ENCODE data around the gene MSI2.

Gene MSI2

DNA sequence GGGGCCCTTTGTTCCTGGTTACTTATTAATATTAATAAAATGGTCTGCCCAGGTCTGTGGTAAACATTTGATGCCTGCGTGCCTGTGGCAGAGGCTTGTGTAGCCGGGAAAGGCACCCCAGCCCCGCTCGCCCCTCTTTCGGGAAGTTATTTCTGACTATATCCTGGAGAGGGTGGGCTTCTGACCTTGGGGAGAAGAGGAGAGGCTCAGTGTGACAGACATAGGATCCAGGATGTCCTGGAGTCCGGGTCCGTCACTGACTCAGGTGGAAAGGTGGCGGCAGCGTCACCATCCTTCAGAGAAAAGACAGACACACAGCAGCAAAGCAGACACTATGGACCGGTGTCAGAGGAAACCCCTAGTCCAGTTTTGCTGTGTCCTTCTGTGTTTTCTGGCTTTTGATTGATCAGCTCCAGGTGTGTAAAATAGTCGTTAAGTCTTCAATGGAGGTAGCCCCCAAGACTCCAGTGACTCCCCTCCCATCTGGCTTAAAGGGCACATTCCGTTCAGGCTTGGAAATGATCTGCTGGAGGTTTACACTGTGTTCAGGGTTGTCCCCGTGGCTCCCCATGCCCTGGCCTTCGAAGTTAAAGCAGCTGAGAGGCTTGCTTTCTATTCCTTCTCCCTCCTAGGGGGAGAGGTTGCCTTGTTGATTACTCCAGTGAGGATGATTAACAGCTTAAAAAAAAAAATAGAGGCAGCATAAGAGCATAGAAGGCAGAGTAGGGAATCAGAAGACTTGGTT is 407.2 kb downstream of the MSI2 start:
- no peak for DNase-seq (ENCODE audit: low read depth in 2 of 2)

DNA sequence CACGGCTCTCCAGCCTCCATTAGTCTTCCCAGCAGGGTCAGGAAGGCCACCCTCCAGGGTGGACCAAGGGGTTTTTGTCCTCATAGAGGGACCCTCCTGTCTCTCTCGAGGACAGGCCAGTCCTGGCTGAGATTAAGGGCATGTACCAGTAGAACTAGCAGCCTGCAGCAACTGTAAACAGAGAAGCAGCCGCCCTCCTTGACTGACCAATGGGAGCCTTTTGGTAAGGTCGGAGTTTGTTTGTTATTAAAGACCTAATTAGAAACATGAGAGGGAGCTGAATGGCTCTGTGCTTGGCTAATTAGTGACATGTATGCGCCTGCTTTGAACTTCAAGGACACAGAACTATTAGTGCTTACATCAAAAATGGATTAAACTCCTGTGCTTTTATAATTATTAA is 408.8 kb downstream of the MSI2 start:
- no peak for DNase-seq (ENCODE audit: low read depth in 2 of 2)

DNA sequence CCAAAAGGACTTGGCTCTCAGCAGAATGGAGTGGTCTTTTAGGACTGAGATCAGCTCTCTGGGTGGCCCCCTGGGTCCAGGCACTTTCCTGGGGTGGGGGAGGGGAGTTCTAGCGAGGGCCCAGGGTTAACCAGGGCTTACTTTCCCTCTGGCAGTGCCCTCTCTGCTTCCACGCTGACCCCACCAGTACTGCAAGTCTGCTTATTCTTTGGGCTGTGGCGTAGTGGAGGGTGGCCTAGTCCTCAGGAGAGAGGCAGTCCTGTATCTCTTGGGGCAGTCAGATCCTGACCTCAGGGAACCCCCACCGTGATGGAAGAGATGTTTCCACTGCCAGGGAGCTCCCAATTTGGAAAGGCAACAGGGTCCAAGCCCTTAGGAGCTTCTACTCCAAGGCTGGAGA is 409.4 kb downstream of the MSI2 start:
- DNase-seq (ENCODE audit: low read depth in 2 of 2), result no peak

DNA sequence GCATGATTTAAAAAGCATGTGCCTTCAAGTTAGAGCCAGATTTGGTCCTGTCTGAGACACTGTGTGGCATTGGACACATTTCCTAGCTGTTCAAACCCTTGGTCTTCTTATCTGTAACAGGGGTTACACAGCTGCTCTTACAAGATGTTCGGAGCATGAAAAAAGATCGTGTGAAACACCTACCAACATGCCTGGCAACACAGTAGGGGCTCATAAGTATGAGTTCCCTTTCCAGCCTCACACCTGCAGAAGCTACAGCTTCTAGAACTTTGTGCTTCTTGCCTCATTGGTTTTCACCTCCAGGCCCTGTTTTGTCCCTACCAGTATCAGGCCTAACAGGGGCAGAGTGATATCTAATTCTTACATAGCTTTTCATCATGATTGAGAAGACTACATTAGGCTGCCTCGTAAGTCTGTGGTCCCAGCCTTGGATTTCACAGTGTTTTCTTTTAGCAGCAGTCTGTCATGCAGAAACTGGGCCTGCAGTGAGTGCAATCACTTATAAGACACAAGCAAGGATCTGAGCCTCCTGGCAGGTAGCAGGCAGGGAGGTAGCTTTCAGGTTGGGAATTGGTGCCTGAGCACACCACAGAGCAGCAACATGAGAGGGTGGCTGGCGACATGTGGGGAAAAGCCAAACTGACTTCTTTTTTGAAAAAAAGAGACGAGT is 410.0 kb downstream of the MSI2 start:
- DNase-seq (ENCODE audit: low read depth in 2 of 2), result no peak

DNA sequence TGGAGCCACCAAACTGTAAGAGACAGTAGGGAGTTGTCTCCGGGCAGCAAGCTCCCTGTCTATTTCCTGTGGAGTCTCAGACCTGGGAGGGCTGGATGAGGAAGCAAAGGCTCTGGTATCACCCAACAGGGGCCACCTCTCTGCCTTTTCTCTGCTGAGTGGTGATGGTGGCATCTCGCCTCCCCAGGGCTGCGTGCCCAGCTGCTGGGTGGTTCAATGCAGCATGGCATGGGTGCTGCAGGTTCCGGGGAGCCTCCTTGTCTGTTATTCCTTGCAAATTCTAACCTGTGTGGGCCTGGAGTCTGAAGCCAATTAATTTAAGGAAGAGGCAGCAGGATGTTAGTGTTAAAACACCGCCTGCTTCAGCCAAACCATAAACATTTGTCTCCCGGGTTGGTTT is 410.6 kb downstream of the MSI2 start:
- DNase-seq (ENCODE audit: low read depth in 2 of 2), result no peak

DNA sequence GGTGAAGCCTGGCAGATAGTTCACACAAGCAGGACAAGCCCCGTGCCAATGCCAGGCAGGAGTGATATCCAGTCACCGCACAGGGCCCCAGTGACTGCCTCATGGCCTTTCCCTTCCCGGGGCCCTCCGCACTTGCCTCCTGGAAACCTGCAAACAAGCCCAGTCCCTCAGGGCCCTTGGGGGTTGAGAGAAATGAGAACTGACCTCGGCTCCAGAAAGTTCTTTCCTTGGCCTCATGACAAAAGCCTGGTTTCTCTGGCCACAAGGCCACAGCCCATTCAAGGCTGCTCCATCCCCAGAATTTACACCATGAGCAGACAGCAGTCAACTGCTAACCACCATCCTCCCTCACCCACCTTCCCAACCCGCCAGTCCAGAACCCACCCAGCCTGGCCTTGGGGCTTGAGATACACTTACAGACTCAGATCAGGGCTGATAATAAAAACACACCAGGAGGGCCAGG is 411.2 kb downstream of the MSI2 start:
- DNase-seq (ENCODE audit: low read depth in 2 of 2), result no peak

DNA sequence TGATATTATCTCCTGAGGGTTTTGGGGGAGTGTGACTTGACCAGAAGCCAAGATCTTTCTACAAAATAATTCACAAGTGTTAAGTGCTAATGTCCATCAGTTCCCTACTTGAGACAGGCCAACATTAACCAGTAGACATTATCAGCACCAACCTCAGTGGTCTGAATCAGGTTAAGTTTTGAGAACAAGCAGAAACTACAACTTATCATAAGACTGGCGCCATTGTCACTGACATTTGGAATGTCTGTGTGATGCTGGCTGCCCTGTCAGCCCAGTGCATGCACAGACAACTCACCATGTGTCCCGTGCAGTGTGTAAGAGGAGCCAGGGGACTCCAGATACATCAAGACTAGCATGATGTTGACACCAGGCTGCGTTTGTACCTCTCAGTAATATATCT is 412.0 kb downstream of the MSI2 start:
- DNase-seq (ENCODE audit: low read depth in 2 of 2), result no peak

DNA sequence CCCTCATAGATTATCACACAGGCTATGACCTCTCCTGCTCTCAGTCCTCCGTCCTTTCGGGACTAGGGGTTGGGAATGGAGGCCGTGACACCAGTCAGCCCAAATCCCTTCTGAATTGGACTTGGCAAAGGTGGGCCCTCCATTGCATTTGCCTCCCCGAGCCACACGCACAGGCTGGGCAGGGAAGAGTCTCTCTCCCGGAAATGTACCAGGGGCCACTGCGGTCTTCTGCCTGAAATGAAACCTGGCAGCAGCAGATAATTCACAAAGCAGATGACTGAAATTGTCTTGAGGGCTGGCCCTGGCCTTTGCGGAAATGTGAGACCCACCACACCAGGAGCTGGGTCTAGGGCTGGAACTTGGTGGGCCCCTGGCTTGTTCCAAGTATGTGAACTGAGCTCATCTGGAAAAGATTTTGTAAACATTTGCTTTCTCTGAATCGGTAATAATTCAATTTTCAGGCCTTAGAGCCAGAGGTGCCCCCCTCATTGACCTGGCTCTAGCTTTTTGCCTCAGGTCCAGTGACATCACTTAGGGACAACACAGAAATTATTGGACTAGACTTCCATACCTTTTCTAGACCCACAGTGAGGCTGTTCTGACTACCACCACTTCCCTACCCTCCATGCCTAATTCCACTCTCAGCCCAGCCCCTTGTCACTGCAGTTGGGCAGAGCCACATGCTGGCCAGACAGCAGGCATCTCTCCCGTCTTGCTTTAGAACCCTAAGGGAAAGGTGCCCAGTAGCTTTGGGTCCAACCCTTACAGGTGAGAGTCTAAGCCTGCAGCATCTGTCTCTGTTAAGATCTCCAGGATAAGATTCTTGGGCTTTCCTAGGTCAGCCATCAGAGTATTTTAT is 413.6 kb downstream of the MSI2 start:
- no peak for DNase-seq (ENCODE audit: low read depth in 2 of 2)

DNA sequence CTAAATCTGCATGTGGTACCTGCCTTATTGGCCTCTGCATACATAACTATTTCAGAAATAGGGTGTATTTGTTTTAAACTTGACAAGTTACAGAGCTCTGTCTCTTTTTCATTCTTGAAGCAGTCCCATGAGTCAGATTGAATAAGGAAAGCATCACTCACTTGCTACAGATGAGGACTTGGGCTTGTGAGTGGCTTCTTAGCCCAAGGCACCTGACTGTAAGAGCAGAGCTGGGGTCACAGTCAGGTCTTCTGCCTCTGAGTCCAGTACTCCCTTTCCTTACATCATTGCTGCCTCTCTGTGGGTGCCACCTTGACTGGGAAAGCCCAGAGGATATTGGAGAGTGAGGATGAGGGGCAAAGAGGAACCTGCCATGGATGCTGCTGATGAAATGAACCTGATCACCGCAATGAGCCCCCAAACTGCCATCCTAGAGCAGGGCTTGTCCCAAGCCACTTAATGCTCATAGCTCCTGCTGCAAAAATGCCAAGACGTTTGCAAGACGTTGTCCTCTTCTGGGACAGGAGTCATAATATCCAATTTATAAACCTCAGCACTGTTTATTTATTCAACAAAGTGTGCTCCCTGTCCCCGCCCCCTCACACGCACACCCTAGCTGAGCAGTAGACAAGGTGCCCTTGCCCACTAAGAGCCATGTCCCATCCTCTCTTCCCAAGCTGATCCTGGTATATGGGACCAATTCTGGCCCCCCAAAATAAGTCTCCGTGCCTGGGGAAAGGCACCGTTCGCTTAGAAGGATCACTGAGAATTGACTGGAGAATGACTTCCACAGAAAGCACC is 414.6 kb downstream of the MSI2 start:
- no peak for DNase-seq (ENCODE audit: low read depth in 2 of 2)

DNA sequence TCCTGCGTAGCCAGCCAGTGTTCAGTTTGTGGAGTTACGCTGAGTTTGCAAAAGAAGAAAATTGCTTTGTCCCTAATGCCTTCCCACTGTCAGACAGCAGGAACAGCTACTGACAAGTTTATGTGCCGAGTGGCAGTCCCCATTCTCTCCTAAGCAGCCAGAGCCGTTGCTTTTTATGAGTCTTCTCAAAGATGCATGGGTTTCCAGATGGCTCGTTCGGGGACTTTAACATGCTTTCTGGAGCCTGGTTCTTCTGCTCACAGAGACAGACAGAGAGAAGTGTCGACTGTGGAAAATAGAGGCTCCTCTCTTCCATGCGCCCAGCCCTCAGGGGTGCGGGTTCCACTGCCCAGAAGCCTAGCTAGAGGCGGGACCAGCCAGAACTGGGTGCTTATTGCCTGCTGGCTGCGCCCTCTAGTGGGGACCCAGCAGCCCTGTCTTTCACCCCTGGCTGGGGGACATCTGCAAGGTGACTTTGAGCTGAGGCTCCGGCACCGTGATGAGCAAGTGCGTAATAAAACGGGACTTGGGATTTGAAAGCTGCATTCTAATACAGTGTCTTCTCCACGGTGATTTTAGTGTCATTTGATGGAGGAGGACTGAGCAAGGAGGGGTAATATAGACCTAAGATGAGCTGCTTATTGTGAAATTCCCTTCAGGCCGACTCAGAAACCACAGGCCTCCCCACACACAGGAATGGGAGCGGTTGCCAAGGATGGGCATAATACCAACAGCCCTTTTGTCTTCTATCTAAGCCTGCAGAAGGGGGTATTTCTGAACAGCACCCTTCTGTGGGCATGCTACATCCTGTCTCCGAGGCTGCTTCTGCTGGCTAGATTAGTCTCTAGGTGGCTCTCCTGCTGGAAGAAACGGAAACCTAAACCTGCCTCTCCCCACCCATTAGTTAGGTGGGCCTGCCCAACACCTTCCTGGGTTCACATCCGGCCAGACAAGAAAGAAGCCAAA is 415.6 kb downstream of the MSI2 start:
- peak; percentile 38 to 53 for DNase-seq (ENCODE audit: low read depth in 2 of 2)

DNA sequence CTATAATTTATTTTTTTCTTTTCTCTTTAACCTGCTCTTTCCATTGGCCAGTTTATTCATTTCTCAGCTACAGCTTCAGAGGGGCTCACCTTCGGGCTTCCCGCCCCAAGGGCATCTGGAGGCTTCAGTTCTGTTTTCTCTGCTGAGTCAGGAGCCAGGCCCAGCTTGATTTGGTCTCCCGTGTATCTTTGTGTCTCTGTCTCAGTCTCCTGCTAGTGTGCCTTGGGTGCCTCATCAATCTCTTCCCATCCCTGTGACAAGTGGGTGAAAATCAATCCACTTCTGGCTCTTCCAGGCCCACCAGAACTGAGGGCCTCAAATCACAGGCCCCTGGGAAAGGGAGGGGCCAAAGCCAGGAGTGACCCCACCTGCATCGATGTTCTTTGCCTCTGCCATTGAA is 416.6 kb downstream of the MSI2 start:
- no peak for DNase-seq (ENCODE audit: low read depth in 2 of 2)

DNA sequence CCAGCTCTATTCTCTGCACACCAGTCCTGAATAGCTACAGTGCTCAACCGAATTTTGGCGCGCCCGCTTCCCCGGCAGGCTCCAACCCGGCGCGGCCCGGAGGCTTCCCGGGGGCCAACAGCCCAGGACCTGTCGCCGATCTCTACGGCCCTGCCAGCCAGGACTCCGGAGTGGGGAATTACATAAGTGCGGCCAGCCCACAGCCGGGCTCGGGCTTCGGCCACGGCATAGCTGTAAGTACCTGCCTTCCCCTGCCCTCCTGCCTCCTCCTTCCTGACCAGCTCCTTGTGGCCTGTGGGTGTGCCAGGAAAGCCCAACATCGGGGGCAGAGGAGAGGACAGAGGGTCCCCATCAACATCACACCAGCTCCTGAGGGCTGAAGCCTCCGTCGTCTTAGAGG is 418.6 kb downstream of the MSI2 start:
- DNase-seq (ENCODE audit: low read depth in 2 of 2), result no peak

DNA sequence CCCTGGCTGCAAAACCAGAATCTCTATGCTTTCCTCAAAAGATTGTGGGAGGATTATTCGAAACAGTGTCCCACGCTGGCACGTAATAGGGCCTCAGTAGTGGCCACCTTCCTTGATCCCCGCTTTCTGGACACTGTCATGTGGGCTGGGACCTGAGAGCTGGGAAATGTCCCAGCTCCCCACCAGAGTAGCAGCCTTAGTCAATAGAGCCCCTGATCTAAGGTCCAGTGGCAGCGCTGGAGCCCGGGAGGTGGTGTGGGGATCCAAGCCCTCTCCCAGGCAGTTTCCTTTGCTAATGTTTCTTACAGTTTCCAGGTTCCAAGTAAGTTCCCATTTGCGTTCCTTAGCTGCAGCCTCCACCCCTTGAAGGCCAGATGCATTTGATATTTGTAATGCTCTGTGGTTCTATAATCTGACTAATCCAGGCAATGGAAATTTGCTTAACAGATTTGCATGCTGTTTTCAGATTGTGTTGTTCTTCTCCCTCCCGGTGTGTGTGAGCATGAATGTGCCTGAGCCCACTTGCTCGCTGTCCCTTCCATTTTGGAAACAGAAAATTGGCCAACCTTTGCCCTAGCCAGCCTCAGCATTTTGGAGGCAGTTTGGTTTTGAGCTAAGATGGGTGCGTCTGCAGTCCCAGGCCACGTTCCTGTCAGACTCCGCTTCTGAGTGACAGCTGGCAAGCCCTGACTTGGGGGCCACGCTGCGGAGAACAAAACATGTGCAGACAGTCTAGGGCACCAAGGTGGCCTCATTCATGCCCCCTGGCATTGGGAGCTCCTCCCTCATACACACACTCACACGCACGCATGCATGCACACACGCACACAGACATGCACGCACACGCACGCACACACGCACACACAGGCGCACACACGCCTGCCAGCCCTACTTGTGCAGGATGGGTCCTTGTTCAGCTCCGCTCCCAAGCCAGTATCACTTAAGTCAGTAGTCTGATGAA is 419.4 kb downstream of the MSI2 start:
- DNase-seq (ENCODE audit: low read depth in 2 of 2), result no peak

DNA sequence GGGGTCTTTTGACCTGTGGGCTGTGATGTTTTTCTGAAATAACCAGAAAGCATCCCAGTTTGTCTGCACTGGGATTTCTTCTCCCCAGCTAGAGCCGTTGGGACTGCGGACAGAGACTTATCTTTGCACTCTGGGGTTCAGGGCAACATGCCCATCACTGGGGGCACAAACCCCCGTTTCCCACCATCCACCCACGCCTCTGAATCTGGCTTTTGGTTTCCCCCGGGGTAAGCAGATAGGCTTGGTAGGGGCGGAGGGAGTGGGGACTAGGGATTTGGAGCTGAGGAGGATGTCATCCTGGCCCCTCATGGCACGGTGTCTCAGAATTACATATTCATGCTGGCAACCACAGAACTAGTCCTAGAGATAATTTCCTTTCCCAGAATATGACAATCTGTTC is 420.2 kb downstream of the MSI2 start:
- no peak for DNase-seq (ENCODE audit: low read depth in 2 of 2)

DNA sequence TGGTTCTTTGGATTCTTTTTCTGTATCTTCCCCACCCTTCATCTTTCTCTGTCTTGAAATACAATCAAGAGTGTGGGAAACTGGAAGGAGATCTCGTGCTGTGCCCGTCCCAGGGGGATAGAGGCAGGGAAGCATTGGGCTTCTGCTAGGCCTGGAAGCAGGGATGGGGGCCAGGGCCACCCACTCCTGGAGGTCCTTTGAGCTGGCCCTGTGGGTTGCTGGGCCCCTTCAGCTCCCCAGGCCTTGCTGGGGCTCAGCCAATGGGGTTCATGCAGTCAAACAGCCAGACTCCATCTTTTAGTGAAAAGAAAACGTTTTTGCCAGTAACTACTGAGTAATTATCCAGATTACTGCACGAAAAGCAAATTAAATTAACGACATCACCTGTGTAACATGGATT is 421.0 kb downstream of the MSI2 start:
- no peak for DNase-seq (ENCODE audit: low read depth in 2 of 2)

DNA sequence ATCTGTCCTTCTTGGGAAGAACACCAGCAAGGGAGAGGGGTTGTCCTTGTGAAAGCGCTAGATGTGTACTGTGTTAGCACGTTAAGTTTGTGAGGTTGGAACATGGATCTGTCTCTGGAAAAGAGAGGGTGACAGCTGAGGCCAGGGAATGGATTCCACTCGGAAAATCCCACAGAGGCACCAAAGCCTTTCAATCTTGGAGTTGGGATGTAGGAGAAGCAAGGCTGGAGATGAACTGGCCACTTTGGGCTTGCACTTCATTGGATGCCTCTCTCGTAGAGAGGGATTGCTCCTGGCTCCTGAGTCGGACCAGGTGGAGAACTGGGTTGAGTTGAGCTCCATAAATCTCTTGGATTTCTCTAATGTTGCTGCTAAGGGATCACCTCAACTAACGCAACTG is 421.5 kb downstream of the MSI2 start:
- DNase-seq (ENCODE audit: low read depth in 2 of 2), result no peak

DNA sequence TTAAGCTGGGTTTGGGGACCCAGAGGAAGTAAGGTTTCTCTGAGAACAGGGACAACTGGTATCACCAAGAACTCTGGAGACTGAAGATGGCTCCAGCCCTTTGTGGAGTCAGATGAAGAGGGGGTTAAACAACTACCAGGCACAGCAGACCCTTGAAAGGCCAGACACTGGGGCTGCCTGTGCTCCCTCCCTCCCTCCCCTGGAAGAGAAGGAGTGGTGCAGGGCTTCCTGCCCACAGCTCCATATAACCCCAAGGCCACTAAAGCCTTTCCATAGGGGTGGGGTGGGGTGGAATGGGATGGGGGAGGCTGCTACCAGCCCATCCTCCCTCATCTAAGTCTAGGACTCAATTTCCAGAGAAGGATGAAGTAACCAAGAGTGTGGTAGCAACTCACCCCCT is 422.1 kb downstream of the MSI2 start:
- no peak for DNase-seq (ENCODE audit: low read depth in 2 of 2)

DNA sequence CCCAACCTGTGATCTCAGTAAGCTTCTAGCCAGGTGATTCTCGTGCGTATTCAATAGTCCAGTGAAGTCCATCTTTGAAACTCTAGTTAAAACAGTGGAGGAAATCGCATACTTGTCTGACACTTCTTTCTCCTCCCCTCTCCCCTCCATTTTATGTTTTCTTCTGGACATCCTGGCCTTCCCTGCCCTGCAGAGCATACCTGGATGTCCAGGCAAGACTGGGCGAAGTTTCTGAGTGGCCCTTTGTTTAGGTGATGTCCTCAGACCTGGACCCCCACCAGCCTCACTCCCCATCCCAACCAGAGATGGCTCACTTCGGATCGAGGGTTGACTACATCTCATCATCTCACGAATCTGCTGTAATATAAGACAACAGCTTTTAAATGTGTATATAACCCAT is 423.0 kb downstream of the MSI2 start:
- no peak for DNase-seq (ENCODE audit: low read depth in 2 of 2)

DNA sequence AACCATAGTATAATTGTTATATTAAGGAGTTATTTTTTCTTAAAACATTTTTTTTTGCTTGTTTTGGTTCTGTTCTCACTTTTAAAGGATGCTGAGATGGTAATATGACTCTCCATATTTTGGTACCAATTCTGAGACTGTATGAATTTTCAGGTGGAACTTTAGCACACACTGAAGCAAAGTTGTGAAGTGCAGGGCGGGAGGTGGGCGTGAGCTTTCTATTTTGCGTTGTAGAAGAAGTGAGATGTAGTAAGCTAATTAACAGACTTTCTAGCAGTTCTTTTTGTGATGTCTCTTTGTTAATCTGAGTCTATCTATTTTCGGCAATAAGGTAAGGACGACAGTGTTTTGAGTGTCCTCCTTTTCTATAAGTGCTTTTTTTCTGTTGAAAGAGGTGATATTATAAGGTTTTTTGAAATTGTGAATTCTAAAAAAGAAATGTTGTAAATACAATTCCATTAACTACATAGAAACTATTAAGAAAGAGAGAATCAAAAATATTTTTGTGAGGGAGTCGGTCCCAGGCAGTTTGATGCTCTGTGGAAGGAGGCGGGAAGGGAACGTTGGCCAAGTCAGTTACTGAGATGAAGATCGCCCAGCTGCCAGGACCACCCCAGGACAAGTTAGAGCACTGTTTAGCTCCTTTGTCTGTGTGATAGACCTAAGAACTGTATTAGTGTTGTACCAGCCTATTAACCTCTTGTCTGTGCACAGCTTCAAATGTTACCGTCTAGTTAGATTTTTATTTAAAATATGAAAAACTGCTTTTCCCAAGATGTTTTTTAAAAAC is 423.8 kb downstream of the MSI2 start:
- DNase-seq (ENCODE audit: low read depth in 2 of 2), result no peak
